Vagina (tissue), 2 donors: ENCODE data around the gene SCN10A. TPM values are rescaled to one million over a fixed set of nuclear protein-coding genes. Genes with fewer than 3 reads are reported as not detected.

Experiments
- DNase-seq, 2 donors: peaks; one replicate each; pipeline ENCODE4 v3.0.0-alpha.2; 2017; ENCODE audit errors: extremely low spot score in 2 of 2
- H3K27ac ChIP-seq: fragments of 200-600 bp; sonication (generic); one replicate; pipeline ENCODE4 v1.5.1; 2019
- H3K27me3 ChIP-seq: fragments of 200-600 bp; sonication (generic); one replicate; pipeline ENCODE4 v1.5.1; 2019
- H3K36me3 ChIP-seq, 2 donors: fragments of 200-600 bp; sonication (generic); one replicate each; pipeline ENCODE4 v1.5.1; 2017 to 2019
- H3K4me1 ChIP-seq: fragments of 200-600 bp; sonication (generic); one replicate; pipeline ENCODE4 v1.5.1; 2019
- H3K4me3 ChIP-seq, 2 donors: fragments of 200-600 bp; sonication (generic); 1 replicate in 1 of 2; 2 replicates in 1 of 2; pipeline ENCODE4 v1.5.1; 2016 to 2019
- H3K9me3 ChIP-seq: fragments of 200-600 bp; sonication (generic); one replicate; pipeline ENCODE4 v1.5.1; 2019
- POLR2A ChIP-seq, 2 donors: fragments of 450-650 bp; IDR thresholded peaks; one replicate each; pipeline ENCODE4 v1.6.1; 2017; ENCODE audit warnings: antibody characterized with exemption in 2 of 2, mild to moderate bottlenecking in 2 of 2, moderate library complexity in 2 of 2
- POLR2AphosphoS5 ChIP-seq, 2 donors: sonication (generic); formaldehyde crosslinking; IDR thresholded peaks; one replicate each; pipeline ENCODE4 v1.9.0; 2017; ENCODE audit warnings: antibody characterized with exemption in 2 of 2, mild to moderate bottlenecking in 2 of 2, low read depth in 1 of 2; ENCODE audit not compliant: insufficient read depth in 1 of 2
- intact Hi-C: fragments of 100-400 bp; cut with DNase I; formaldehyde crosslinking; loops from one replicate; pipeline ENCODE4 v1.15.1; 2023
- total RNA-seq: library from RNA; depleted of rRNA; stranded (reverse); fragments of >200 nt; gene quantifications from one replicate; pipeline ENCODE4 v1.2.3, GENCODE V29; 2016
- TF ChIP-seq, protein P1 (sequence below), 3 experiments: fragments of 450-650 bp in 2 of 3; fragments of 200-600 bp in 1 of 3; sonication (generic) in 1 of 3; IDR thresholded peaks; one replicate each; pipeline ENCODE4 v1.5.1; 2017 to 2019; ENCODE audit warnings: antibody characterized with exemption in 3 of 3, mild to moderate bottlenecking in 2 of 3, moderate library complexity in 2 of 3

The SCN10A gene
- total RNA-seq, 1 donor from 2014 or later = not detected

GRCh38 chr3:38648024-38648658, 167.9 kb downstream of the SCN10A start:
- H3K36me3 ChIP-seq = no peaks in the 10 kb centered on the region
- peak; percentile 52 to 85 for DNase-seq
- no peaks in the 10 kb centered on the region for H3K9me3 ChIP-seq
- H3K27ac ChIP-seq = no peak overlapping the region
- peak overlapping the region in 1 of 2 donors; percentile 93 for H3K4me3 ChIP-seq
- no peaks in the 10 kb centered on the region for H3K27me3 ChIP-seq
- intact Hi-C loops = no loop called here
- TF ChIP-seq, protein P1, sequence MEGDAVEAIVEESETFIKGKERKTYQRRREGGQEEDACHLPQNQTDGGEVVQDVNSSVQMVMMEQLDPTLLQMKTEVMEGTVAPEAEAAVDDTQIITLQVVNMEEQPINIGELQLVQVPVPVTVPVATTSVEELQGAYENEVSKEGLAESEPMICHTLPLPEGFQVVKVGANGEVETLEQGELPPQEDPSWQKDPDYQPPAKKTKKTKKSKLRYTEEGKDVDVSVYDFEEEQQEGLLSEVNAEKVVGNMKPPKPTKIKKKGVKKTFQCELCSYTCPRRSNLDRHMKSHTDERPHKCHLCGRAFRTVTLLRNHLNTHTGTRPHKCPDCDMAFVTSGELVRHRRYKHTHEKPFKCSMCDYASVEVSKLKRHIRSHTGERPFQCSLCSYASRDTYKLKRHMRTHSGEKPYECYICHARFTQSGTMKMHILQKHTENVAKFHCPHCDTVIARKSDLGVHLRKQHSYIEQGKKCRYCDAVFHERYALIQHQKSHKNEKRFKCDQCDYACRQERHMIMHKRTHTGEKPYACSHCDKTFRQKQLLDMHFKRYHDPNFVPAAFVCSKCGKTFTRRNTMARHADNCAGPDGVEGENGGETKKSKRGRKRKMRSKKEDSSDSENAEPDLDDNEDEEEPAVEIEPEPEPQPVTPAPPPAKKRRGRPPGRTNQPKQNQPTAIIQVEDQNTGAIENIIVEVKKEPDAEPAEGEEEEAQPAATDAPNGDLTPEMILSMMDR (IDR thresholded peaks at IDR 0.05) = no peak
- no peak for TF ChIP-seq POLR2AphosphoS5 (IDR thresholded peaks at IDR 0.05; ENCODE audit: insufficient read depth in 1 of 2, low read depth in 1 of 2)
- TF ChIP-seq POLR2A (IDR thresholded peaks at IDR 0.05) = no peak
- peaks cover 4% of the 10 kb centered on the region for H3K4me1 ChIP-seq

DNA sequence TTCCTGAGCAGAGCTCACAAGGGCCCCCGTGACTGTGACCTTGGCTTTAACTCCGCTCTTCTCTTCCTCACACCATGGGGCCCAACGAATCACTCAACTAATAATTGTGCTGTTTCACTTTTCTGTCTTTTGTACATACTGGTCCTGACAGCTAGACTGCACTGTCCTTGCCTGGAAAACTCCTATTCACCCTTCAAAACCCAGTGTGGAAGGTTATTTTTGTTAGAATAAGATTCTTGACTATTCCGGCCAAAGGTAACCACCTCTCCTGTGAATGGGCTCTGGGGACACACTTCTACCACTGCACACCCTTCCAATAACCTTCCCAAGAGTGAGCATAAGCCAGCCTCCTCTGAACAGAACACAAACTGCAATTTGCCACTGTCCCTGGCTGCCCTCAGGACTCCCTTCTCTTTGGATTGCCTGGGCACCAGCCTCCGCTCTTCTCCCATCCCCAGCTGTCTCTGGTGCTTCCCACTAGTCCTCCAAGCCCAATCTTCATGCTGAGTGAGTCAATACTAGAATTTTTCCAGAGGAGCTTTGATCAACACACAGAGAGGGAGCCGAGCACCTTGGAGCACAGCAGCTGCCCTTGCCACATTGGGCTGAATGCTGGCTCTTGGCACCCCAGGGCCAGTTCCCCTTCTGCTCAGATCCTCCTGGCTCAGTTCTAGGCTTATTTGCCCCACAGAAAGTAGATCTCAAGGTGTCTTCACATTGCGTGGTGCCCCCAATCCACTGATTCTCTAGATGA, 168.6 kb downstream of the SCN10A start:
- Histone ChIP-seq H3K9me3 (no peaks in the 10 kb centered on the region), H3K4me1 (peaks cover 4% of the 10 kb centered on the region), H3K27ac (no peak overlapping the region), H3K4me3 (no peak overlapping the region), H3K27me3 (no peaks in the 10 kb centered on the region), H3K36me3 (no peaks in the 10 kb centered on the region)
- intact Hi-C loops = no loop called here
- DNase-seq = peak; percentile 74 to 94
- TF ChIP-seq POLR2AphosphoS5 (IDR thresholded peaks at IDR 0.05; ENCODE audit: insufficient read depth in 1 of 2, low read depth in 1 of 2) (no peak), POLR2A (IDR thresholded peaks at IDR 0.05) (no peak)
- TF ChIP-seq, protein P1 (IDR thresholded peaks at IDR 0.05) = no peak

Other genes starting within 250 kb of the SCN10A start
- gene SCN5A, start 166.5 kb downstream of the SCN10A start, total RNA-seq = 9.3 TPM
- not detected for gene SCN11A, start 235.7 kb upstream of the SCN10A start, total RNA-seq
- 43.7 TPM for gene WDR48, start 235.8 kb upstream of the SCN10A start, total RNA-seq